Endodermal cell (in vitro differentiated cells): Measurements from ENCODE around the gene NSL1. TPM values are rescaled to one million over a fixed set of nuclear protein-coding genes. Genes with fewer than 3 reads are reported as not detected.

ENCODE experiments used
- DNase-seq: peaks from one replicate; pipeline ENCODE4 v3.0.0-alpha.2; 2017
- H3K27ac ChIP-seq: 2 replicates; pipeline ENCODE4 v1.5.1; 2013; ENCODE audit warnings: mild to moderate bottlenecking, low read depth, low read length, moderate library complexity
- H3K27me3 ChIP-seq: 2 replicates; pipeline ENCODE4 v1.6.1; 2013; ENCODE audit warnings: mild to moderate bottlenecking, low read length, moderate library complexity; ENCODE audit not compliant: insufficient read depth, control insufficient read depth, poor library complexity, severe bottlenecking
- H3K36me3 ChIP-seq: 2 replicates; pipeline ENCODE4 v1.7.0; 2013; ENCODE audit warnings: mild to moderate bottlenecking, low read length, moderate library complexity; ENCODE audit not compliant: control insufficient read depth, insufficient read depth
- H3K4me1 ChIP-seq: one replicate; pipeline ENCODE4 v1.7.0; 2013; ENCODE audit warnings: low read length; ENCODE audit not compliant: control insufficient read depth, insufficient read depth
- H3K4me3 ChIP-seq: 2 replicates; pipeline ENCODE4 v1.5.1; 2013; ENCODE audit warnings: mild to moderate bottlenecking, low read length, moderate library complexity
- H3K9ac ChIP-seq: 2 replicates; pipeline ENCODE4 v1.6.1; 2013; ENCODE audit warnings: mild to moderate bottlenecking, low read length, moderate library complexity; ENCODE audit not compliant: poor library complexity, severe bottlenecking; ENCODE audit errors: extremely low read depth
- H3K9me3 ChIP-seq: 2 replicates; pipeline ENCODE4 v1.6.1; 2013; ENCODE audit warnings: mild to moderate bottlenecking, low read length, moderate library complexity; ENCODE audit not compliant: control insufficient read depth
- H3K27ac Mint-ChIP-seq: 2 replicates; pipeline ENCODE4 v1.8.0; 2020; ENCODE audit warnings: mixed read lengths
- H3K27me3 Mint-ChIP-seq: 2 replicates; pipeline ENCODE4 v1.8.0; 2021; ENCODE audit warnings: mild to moderate bottlenecking, mixed read lengths; ENCODE audit not compliant: insufficient read depth
- H3K36me3 Mint-ChIP-seq: 2 replicates; pipeline ENCODE4 v1.8.0; 2020; ENCODE audit warnings: low read depth, mixed read lengths
- H3K4me1 Mint-ChIP-seq: 2 replicates; pipeline ENCODE4 v1.8.0; 2020; ENCODE audit warnings: mixed read lengths
- H3K4me3 Mint-ChIP-seq: 2 replicates; pipeline ENCODE4 v1.8.0; 2020; ENCODE audit warnings: mild to moderate bottlenecking, moderate library complexity, mixed read lengths
- H3K9me3 Mint-ChIP-seq: 2 replicates; pipeline ENCODE4 v1.8.0; 2020; ENCODE audit warnings: mild to moderate bottlenecking, mixed read lengths
- WGBS, 2 experiments: methylation state at CpG; one replicate each; pipeline versions ENCODE4 v1.1.5 to v1.1.7; 2013; ENCODE audit warnings: missing lambda C conversion rate in 2 of 2, mixed read lengths in 1 of 2; ENCODE audit not compliant: insufficient coverage in 1 of 2, insufficient read length in 1 of 2; 5-methylcytosine and 5-hydroxymethylcytosine counted together
- total RNA-seq, 2 donors: library from RNA; stranded (reverse); fragmentation: NEBNext Ultra II Directional in 1 of 2; extraction: Animal tissue kit (Norgen Biotek cat#: 25700) in 1 of 2; gene quantifications; 2 replicates in 1 of 2; 3 replicates in 1 of 2; pipeline ENCODE4 v1.2.1, GENCODE V29; 2021
- TF ChIP-seq, protein P1 (sequence below): fragments of 200-600 bp; sonication (generic); conservative IDR thresholded peaks from 2 replicates; pipeline ENCODE4 v1.5.0; 2021; ENCODE audit warnings: antibody characterized with exemption, mild to moderate bottlenecking

Gene NSL1
- total RNA-seq, 2 donors from 2014 or later, result 47.6 to 57.7 TPM

DNA sequence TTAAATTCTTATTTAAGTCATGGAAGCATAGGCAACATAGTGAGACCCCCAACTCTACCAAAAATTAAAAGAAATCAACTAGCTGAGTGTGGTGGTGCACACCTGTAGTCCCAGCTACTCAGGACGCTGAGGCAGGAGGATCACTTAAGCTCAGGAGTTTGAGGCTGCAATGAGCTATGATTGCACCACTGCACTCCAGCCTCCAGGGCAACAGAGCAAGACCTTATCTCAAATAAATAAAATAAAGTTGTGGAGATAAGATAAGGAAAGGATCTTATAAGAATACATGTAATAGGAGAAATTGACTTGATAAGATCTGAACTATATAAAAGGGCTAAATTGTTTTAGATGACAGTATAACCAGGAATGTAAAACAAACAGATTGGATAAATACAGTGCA is 89.7 kb downstream of the NSL1 start:
- Histone ChIP-seq H3K4me1 (no peaks in the 10 kb centered on the region), H3K4me3 (no peak overlapping the region), H3K9me3 (no peaks in the 10 kb centered on the region), H3K9ac (no peak overlapping the region), H3K36me3 (no peaks in the 10 kb centered on the region), H3K27me3 (peaks cover 59% of the 10 kb centered on the region), H3K27ac (no peak overlapping the region)
- 43 to 70% methylated on average over 1 of the region's 1 CpG for WGBS, 2 experiments
- TF ChIP-seq, protein P1, sequence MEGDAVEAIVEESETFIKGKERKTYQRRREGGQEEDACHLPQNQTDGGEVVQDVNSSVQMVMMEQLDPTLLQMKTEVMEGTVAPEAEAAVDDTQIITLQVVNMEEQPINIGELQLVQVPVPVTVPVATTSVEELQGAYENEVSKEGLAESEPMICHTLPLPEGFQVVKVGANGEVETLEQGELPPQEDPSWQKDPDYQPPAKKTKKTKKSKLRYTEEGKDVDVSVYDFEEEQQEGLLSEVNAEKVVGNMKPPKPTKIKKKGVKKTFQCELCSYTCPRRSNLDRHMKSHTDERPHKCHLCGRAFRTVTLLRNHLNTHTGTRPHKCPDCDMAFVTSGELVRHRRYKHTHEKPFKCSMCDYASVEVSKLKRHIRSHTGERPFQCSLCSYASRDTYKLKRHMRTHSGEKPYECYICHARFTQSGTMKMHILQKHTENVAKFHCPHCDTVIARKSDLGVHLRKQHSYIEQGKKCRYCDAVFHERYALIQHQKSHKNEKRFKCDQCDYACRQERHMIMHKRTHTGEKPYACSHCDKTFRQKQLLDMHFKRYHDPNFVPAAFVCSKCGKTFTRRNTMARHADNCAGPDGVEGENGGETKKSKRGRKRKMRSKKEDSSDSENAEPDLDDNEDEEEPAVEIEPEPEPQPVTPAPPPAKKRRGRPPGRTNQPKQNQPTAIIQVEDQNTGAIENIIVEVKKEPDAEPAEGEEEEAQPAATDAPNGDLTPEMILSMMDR, result peak; percentile 61
- Mint-ChIP-seq H3K27me3 (peaks cover 65% of the 10 kb centered on the region), H3K9me3 (no peaks in the 10 kb centered on the region), H3K4me3 (no peak overlapping the region), H3K27ac (no peak overlapping the region), H3K4me1 (peaks cover 7% of the 10 kb centered on the region), H3K36me3 (no peaks in the 10 kb centered on the region)
- peak; percentile 40 for DNase-seq

DNA sequence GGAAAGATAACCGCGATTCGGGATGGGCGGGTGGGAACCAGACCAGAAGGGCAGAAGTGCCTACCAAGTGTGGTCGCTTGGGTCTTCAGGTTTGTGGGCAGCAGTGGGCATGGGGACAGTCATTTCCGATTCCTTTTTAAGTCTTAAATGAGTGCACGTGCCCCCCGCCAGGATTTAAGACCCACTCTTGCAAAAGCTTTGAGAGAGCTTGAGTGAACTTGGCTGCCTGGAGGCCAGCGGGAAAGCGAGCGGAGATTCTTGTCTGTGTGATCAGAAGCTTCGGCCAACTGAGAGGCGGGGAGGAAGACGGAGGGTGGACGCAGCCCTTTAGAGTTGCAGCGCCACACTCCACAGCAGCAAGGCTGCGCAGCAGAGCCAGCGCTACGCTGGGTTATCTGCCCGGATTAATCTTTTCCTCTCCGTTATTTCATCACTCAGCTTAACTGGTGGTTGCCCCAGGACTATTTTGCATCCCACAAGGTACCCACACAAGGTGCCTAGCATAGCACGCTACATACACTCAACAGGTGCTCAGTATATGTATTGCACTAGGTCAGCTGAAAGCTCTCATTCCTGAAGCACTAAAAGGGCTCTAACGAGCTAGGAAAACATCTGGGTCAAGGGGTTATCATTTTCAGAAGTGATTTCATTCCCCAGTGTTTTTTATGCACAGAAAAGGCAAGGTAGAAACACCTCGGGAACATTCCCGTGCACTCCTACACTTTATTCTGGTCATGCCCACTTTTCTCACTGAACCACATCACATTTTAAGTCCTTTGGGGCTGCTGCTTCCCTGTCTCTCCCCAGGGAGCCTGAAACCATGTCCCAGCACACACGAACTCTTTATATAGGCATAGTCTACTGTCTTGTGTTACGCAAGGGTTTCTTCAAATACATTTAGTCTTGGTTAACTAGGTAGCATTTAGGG is 90.4 kb downstream of the NSL1 start:
- H3K27ac ChIP-seq, result no peak overlapping the region
- peaks cover 62% of the 10 kb centered on the region for H3K27me3 ChIP-seq
- Mint-ChIP-seq H3K4me1 (peaks cover 12% of the 10 kb centered on the region), H3K27ac (no peak overlapping the region), H3K36me3 (no peaks in the 10 kb centered on the region), H3K4me3 (peak overlapping the region; percentile 62), H3K9me3 (no peaks in the 10 kb centered on the region), H3K27me3 (peaks cover 72% of the 10 kb centered on the region)
- WGBS, 2 experiments, result 16 to 17% methylated on average over 19 to 27 of the region's 27 CpGs
- H3K4me1 ChIP-seq, result no peaks in the 10 kb centered on the region
- no peak overlapping the region for H3K9ac ChIP-seq
- no peaks in the 10 kb centered on the region for H3K36me3 ChIP-seq
- H3K9me3 ChIP-seq, result no peaks in the 10 kb centered on the region
- TF ChIP-seq, protein P1, result peak; percentile 51
- H3K4me3 ChIP-seq, result peak overlapping the region; percentile 75
- DNase-seq, result peak; percentile 87

DNA sequence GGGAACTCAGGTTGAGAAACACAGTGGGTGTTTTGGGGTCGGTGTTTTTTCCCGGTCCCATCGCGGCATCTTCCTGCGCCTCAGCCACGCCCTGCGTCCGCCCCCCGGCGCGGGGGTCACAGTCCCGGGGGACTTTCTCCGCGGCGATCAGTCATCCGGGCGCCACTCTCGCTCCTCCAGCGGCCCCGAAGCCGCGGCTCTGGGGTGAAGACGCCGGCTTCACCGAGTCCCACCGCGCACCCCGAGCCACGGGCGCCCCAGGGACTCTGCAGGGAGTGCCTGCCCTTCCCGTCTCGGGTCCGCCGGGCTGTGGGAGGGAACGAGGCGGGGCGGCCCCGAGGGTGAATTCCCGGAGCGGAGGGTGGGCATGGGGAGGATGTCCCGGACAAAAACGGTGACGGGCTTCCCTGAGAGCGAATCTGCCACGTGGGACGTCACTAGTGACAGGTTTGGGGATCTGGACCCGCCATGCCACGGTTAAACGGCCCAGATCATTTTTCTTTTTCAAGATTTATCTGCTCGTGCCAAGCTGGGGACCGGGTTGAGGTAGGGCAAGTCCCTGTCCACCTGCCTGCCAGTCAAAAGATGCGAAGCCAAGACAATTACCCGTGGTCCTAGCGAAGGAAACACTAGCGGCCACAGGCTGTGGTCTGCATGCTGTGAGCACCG is 91.2 kb downstream of the NSL1 start:
- Mint-ChIP-seq H3K36me3 (no peaks in the 10 kb centered on the region), H3K27me3 (peaks cover 76% of the 10 kb centered on the region), H3K9me3 (no peaks in the 10 kb centered on the region), H3K4me3 (peak overlapping the region; percentile 62), H3K4me1 (peaks cover 16% of the 10 kb centered on the region), H3K27ac (no peak overlapping the region)
- Histone ChIP-seq H3K27me3 (peaks cover 62% of the 10 kb centered on the region), H3K4me1 (no peaks in the 10 kb centered on the region), H3K27ac (no peak overlapping the region), H3K4me3 (peak overlapping the region; percentile 75), H3K9ac (no peak overlapping the region), H3K9me3 (no peaks in the 10 kb centered on the region), H3K36me3 (no peaks in the 10 kb centered on the region)
- TF ChIP-seq, protein P1, result no peak
- 2% methylated on average over 21 to 56 of the region's 56 CpGs for WGBS, 2 experiments
- peak; percentile 68 for DNase-seq
